NB4 (cell line): ENCODE results near the gene CXCR5.

ENCODE experiments used
- DNase-seq: peaks from one replicate; pipeline ENCODE4 v3.0.0; 2010; ENCODE audit warnings: low read depth
- H3K4me3 ChIP-seq: one replicate; pipeline ENCODE4 v1.5.1; 2011; ENCODE audit warnings: mild to moderate bottlenecking, low read depth, low read length, moderate library complexity
- MYC ChIP-seq: IDR thresholded peaks from 2 replicates; pipeline ENCODE4 v1.6.1; 2011; ENCODE audit warnings: low read depth, low read length
- POLR2A ChIP-seq: IDR thresholded peaks from 2 replicates; pipeline ENCODE4 v1.6.1; 2011; ENCODE audit warnings: mild to moderate bottlenecking; ENCODE audit not compliant: insufficient read length; ENCODE audit errors: extremely low read depth
- TF ChIP-seq, protein P1 (sequence below): IDR thresholded peaks from 2 replicates; pipeline ENCODE4 v1.6.1; 2011; ENCODE audit warnings: low read depth, low read length
- TF ChIP-seq, protein P2 (sequence below): IDR thresholded peaks from one replicate; pipeline ENCODE4 v1.5.1; 2012; ENCODE audit warnings: low read depth, low read length

Gene CXCR5

DNA sequence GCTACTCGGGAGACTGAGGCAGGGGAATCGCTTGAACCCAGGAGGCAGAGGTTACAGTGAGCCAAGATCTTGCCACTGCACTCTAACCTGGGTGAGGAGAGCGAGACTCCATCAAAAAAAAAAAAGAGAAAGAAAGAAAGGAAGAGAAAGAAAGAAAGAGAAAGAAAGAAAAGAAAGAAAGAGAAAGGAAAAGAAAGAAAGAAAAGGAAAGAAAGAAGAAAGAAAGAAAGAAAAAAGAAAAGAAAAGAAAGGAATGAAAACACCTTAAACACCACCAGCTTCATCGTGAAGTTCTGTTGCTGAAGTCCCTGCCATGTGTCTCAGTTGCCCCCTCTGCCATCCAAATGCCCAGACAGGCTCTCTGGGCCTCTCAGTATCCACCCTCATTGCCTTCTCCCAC lies 9.9 kb upstream of the CXCR5 start:
- DNase-seq: no peak
- no peak for TF ChIP-seq POLR2A
- TF ChIP-seq, protein P1, sequence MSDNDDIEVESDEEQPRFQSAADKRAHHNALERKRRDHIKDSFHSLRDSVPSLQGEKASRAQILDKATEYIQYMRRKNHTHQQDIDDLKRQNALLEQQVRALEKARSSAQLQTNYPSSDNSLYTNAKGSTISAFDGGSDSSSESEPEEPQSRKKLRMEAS: no peak
- no peak for TF ChIP-seq MYC
- TF ChIP-seq, protein P2, sequence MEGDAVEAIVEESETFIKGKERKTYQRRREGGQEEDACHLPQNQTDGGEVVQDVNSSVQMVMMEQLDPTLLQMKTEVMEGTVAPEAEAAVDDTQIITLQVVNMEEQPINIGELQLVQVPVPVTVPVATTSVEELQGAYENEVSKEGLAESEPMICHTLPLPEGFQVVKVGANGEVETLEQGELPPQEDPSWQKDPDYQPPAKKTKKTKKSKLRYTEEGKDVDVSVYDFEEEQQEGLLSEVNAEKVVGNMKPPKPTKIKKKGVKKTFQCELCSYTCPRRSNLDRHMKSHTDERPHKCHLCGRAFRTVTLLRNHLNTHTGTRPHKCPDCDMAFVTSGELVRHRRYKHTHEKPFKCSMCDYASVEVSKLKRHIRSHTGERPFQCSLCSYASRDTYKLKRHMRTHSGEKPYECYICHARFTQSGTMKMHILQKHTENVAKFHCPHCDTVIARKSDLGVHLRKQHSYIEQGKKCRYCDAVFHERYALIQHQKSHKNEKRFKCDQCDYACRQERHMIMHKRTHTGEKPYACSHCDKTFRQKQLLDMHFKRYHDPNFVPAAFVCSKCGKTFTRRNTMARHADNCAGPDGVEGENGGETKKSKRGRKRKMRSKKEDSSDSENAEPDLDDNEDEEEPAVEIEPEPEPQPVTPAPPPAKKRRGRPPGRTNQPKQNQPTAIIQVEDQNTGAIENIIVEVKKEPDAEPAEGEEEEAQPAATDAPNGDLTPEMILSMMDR: no peak
- no peak overlapping the region for H3K4me3 ChIP-seq

DNA sequence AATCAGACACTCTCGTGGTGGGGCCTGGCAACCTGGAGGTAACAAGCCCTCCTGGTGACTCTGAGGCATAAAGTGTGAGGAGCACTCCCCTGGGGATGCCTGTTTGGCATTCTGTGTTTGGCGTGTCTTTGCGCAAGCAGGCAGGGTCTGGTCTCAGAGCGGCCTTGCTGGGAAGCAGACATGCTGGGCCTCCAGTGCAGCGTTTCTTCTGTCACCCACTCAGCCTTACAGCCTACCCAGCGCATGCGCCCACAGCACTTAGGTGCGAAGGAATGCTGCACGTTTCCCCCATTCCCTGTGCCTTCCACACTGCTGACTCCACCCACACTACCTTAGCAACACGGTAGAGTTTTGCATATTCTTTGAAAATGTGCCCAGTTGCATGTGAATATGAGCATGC lies 7.4 kb upstream of the CXCR5 start:
- no peak overlapping the region for H3K4me3 ChIP-seq
- TF ChIP-seq MYC (no peak), POLR2A (no peak)
- TF ChIP-seq, protein P2: no peak
- TF ChIP-seq, protein P1: no peak
- peak; percentile 75 for DNase-seq

DNA sequence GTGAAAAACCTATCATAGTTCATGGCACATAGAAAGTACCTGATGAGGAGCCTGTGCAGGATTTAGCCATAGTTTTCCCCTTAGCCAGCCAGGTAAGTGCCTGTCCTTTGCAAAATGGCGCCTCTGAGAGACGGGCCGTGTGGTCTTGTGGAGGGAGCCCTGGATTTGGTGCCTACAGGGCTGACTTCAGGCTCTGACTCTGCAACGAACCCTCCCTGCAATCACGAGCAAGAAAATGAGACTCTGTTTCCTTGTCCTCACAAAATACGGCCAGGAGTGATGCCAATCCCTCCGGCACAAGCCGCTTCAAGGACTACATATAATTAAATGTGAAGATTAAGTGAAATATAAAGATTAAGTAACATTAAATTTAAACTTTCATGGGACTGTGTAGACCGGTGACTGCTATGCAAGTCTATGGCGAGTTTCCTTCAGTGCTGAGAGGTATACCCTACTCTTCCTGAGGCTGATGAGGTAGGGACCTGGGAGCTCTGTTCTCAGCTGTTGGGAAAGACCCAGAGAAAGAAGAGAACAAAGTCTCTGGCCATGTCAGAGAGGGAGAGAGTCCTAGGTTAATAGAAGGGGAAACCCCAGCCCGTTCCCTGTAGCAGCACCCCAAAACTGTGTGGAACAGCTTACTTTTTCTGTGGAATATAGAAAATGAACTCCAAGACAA lies 6.1 kb upstream of the CXCR5 start:
- no peak for DNase-seq
- TF ChIP-seq POLR2A (no peak), MYC (no peak)
- TF ChIP-seq, protein P2: no peak
- TF ChIP-seq, protein P1: no peak
- no peak overlapping the region for H3K4me3 ChIP-seq

DNA sequence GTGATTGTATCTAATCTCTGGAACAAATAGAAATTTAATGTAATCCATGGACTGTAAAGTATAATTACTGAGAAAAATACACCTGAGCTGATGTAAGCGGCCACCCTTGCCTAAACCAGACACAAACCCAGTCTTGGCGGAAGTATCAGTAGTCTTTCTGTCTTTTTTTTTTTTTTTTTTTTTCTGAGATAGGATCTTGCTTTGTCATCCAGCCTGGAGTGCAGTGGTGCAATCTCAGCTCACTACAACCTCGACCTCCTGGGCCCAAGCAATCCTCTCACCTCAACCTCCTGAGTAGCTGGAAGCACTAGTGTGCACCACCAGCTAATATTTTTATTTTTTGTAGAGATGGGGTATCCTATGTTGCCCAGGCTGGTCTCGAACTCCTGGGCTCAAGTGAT lies 5.5 kb upstream of the CXCR5 start:
- H3K4me3 ChIP-seq: no peak overlapping the region
- TF ChIP-seq, protein P1: no peak
- TF ChIP-seq MYC (no peak), POLR2A (no peak)
- TF ChIP-seq, protein P2: no peak
- DNase-seq: no peak

DNA sequence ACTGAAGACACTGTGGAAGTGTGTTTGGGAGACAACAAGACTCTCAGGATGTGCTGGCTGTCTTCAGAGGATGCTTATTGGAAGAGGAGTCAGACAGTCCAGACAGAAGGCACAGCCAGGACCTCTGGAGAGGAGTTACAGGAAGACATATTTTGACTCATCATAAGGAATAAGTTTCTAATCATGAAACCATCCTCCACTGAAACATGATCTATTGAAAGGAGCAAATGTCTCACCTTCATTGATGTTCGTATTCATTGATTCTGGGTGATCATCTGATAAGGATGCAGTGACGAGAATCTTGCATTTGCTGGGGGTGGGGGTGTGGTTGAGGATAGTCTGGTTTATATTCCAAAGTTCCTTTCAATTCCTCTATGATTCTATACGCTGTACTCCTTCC lies 2.5 kb upstream of the CXCR5 start:
- H3K4me3 ChIP-seq: no peak overlapping the region
- no peak for TF ChIP-seq MYC
- no peak for TF ChIP-seq POLR2A
- TF ChIP-seq, protein P1: no peak
- TF ChIP-seq, protein P2: no peak
- no peak for DNase-seq
